GM10266 (cell line): ENCODE measurements around the gene TACO1.

Source experiments
- DNase-seq: peaks from one replicate; pipeline ENCODE4 v3.0.0; 2012; ENCODE audit errors: extremely low spot score
- TF ChIP-seq, protein P1 (sequence below): IDR thresholded peaks from 2 replicates; pipeline ENCODE4 v1.5.1; 2012; ENCODE audit warnings: mild to moderate bottlenecking, low read depth; ENCODE audit not compliant: control insufficient read depth, insufficient read depth; ENCODE audit errors: missing control alignments

Gene TACO1

GRCh38 chr17:63621229-63621683 lies 20.6 kb downstream of the TACO1 start:
- TF ChIP-seq, protein P1, sequence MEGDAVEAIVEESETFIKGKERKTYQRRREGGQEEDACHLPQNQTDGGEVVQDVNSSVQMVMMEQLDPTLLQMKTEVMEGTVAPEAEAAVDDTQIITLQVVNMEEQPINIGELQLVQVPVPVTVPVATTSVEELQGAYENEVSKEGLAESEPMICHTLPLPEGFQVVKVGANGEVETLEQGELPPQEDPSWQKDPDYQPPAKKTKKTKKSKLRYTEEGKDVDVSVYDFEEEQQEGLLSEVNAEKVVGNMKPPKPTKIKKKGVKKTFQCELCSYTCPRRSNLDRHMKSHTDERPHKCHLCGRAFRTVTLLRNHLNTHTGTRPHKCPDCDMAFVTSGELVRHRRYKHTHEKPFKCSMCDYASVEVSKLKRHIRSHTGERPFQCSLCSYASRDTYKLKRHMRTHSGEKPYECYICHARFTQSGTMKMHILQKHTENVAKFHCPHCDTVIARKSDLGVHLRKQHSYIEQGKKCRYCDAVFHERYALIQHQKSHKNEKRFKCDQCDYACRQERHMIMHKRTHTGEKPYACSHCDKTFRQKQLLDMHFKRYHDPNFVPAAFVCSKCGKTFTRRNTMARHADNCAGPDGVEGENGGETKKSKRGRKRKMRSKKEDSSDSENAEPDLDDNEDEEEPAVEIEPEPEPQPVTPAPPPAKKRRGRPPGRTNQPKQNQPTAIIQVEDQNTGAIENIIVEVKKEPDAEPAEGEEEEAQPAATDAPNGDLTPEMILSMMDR = no peak
- no peak for DNase-seq

DNA sequence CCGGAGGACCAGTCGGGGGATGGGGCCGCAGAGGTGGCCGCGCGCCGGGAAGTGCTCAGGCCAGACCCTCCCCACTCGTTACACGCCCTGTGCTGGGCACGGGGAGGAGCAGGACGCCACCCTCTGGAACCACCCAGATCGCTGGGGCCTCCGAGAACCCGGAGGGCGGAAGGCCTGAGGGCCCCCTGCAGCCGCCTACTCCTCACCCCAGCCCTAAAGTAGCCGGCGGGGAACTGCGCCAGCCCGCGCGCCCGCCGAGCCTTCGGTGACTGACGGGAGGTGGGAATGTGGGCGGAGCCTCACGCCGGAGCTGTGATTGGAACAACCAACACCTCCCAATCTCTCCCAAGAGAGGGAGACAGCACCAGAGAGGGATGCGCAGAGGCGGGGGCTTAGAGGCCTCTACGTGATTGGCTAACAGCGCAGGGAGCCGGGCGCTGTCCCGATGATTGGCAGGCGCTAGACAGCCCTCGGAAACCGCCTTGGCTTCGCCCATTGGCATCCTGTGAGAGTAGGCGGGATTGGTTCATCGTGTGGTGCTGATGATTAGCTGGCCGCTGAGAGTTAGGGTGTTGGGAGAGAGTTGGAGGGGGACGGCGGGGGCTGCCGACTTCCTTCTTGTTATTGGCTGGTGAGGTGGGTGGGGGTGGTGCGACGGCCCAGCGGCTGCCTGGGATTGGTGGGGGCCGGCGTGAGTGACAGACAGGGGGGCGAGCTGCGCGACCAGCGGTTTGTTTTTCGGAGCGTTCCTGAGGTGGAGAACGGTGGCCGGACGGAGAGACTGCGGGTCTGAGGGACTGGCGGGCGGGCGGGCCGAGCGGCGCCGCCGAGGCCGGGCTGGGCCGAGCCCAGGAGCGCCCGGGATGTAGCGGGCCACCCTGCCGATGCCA lies 21.2 kb downstream of the TACO1 start, which contains the start of gene MAP3K3:
MAP3K3 (plus strand) TSS at position 734 of the 890 bp plus-strand sequence. CDS start 343 bp downstream, outside the sequence.
- TF ChIP-seq, protein P1 = peak; percentile 4
- peak; percentile 99 for DNase-seq

DNA sequence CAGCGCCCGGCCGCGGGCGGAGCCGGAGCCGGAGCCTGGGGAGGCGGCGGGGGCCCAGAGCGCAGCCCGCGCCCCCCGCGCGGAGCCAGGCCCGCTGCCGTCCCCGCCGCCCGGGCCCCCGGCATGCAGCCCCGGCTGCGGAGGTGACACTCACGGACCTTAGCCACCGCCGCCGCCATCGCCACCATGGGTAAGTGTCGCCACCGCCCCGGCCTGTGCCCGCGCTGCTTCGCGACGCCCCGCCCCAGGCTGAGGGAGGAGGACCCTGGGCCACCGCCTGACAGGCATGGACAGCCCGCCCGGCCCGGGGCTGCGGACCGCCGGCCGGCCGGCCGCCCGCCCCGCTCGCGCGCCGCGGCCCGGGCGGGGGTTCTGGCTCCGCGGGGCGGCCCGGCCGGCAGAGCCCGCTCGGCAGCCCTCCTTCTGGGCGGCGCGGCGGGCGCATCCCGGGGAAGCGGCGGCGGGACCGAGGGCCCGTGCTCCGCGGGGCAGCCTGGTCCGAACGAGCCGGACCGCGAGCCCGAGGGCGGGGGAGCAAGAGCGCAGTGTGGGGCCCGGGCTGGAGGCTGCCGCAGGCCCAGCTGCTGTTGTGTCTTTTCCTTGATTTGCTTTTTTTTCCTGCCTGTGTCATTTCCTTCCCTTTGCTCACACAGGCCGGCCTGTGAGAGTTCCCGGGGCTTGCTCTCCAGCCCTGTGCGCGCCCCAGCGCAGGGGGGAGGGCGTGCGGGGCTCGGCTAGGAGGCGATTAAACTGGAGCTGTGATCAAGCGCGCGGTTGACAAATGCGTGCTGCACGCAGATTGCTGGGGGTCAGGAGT lies 22.1 kb downstream of the TACO1 start:
- peak; percentile 85 for DNase-seq
- TF ChIP-seq, protein P1 = no peak

GRCh38 chr17:63623786-63624530 lies 23.3 kb downstream of the TACO1 start:
- TF ChIP-seq, protein P1 = no peak
- no peak for DNase-seq

- no peak for DNase-seq
- TF ChIP-seq, protein P1 = no peak
Observed at GRCh38 chr17:63624531-63624880, 23.8 kb downstream of the TACO1 start.

- DNase-seq = no peak
- TF ChIP-seq, protein P1 = no peak
Observed at GRCh38 chr17:63626551-63627180, 26.0 kb downstream of the TACO1 start.
